ENCODE data around the gene ROBO2.

DNA sequence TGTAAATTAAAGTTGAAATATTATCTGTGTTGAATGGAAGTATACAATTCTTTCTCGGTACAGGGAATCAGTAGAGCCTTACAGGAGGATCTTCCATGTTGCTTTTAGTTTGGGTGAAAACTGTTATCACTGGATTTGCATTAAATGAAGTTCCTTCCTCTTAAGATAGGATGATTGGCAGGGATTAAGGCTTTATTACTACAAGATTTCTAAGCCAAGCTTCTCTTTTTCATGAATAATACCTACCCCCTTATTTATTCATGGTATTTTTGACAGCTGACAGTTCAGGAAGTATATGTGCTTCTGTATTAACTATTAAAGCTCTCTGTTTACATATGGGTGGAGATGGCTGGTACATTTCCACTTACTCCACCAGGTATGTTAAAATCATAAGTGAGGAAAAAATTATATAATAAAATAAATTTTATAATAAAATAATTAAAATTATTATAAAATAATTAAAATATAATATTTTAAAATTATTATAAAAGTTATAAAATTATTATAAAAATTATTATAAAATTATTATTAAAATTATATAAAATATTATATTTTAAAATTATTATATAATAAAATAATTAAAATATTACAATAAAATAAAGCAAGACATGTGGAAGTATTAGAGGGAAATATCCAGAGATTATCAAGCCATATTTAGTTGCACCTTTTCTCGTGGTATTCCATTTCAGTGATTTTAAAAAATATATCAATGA, 332.9 kb downstream of the ROBO2 start:
- TF ChIP-seq, protein P1, sequence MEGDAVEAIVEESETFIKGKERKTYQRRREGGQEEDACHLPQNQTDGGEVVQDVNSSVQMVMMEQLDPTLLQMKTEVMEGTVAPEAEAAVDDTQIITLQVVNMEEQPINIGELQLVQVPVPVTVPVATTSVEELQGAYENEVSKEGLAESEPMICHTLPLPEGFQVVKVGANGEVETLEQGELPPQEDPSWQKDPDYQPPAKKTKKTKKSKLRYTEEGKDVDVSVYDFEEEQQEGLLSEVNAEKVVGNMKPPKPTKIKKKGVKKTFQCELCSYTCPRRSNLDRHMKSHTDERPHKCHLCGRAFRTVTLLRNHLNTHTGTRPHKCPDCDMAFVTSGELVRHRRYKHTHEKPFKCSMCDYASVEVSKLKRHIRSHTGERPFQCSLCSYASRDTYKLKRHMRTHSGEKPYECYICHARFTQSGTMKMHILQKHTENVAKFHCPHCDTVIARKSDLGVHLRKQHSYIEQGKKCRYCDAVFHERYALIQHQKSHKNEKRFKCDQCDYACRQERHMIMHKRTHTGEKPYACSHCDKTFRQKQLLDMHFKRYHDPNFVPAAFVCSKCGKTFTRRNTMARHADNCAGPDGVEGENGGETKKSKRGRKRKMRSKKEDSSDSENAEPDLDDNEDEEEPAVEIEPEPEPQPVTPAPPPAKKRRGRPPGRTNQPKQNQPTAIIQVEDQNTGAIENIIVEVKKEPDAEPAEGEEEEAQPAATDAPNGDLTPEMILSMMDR (IDR thresholded peaks at IDR 0.05; ENCODE audit: poor library complexity, severe bottlenecking), result no peak
- TF ChIP-seq POLR2AphosphoS5 (IDR thresholded peaks at IDR 0.05) (peak; percentile 40), SMC3 (conservative IDR thresholded peaks at IDR 0.05; ENCODE audit: poor library complexity) (peak; percentile 16), EZH2 (IDR thresholded peaks at IDR 0.05; ENCODE audit: borderline replicate concordance, insufficient read depth, low read length, poor library complexity, severe bottlenecking) (no peak), RAD21 (conservative IDR thresholded peaks at IDR 0.05) (no peak), EP300 (conservative IDR thresholded peaks at IDR 0.05; ENCODE audit: poor library complexity, severe bottlenecking) (peak; percentile 87), TAF1 (IDR thresholded peaks at IDR 0.05; ENCODE audit: low read depth) (no peak), MXI1 (conservative IDR thresholded peaks at IDR 0.05; ENCODE audit: poor library complexity, severe bottlenecking) (no peak)
- TF ChIP-seq, protein P2, sequence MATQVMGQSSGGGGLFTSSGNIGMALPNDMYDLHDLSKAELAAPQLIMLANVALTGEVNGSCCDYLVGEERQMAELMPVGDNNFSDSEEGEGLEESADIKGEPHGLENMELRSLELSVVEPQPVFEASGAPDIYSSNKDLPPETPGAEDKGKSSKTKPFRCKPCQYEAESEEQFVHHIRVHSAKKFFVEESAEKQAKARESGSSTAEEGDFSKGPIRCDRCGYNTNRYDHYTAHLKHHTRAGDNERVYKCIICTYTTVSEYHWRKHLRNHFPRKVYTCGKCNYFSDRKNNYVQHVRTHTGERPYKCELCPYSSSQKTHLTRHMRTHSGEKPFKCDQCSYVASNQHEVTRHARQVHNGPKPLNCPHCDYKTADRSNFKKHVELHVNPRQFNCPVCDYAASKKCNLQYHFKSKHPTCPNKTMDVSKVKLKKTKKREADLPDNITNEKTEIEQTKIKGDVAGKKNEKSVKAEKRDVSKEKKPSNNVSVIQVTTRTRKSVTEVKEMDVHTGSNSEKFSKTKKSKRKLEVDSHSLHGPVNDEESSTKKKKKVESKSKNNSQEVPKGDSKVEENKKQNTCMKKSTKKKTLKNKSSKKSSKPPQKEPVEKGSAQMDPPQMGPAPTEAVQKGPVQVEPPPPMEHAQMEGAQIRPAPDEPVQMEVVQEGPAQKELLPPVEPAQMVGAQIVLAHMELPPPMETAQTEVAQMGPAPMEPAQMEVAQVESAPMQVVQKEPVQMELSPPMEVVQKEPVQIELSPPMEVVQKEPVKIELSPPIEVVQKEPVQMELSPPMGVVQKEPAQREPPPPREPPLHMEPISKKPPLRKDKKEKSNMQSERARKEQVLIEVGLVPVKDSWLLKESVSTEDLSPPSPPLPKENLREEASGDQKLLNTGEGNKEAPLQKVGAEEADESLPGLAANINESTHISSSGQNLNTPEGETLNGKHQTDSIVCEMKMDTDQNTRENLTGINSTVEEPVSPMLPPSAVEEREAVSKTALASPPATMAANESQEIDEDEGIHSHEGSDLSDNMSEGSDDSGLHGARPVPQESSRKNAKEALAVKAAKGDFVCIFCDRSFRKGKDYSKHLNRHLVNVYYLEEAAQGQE (IDR thresholded peaks at IDR 0.05; ENCODE audit: borderline replicate concordance), result no peak
